ENCODE results near the gene GMPR.

Gene GMPR

GRCh38 chr6:16334671-16335070 lies 96.3 kb downstream of the GMPR start:
- 87% methylated on average over 3 of the region's 3 CpGs for WGBS
- Histone ChIP-seq H3K4me1 (ENCODE audit: insufficient read depth, low read length) (peaks cover 13% of the 10 kb centered on the region), H3K27me3 (ENCODE audit: insufficient read depth, low read length) (no peaks in the 10 kb centered on the region)

GRCh38 chr6:16335176-16335575 lies 96.8 kb downstream of the GMPR start:
- peaks cover 13% of the 10 kb centered on the region for H3K4me1 ChIP-seq (ENCODE audit: insufficient read depth, low read length)
- WGBS, result 93% methylated on average over 9 of the region's 10 CpGs
- no peaks in the 10 kb centered on the region for H3K27me3 ChIP-seq (ENCODE audit: insufficient read depth, low read length)
- no peaks in the 10 kb centered on the region for H3K9me3 ChIP-seq (ENCODE audit: insufficient read depth, low read depth, low read length)
- no peak overlapping the region for H3K27ac ChIP-seq (ENCODE audit: low read depth, low read length)
- no peak overlapping the region for H3K9ac ChIP-seq (ENCODE audit: low read depth, low read length)
- no peaks in the 10 kb centered on the region for H3K36me3 ChIP-seq (ENCODE audit: insufficient read depth, low read length)
- H3K4me3 ChIP-seq (ENCODE audit: low read length), result no peak overlapping the region

More at GRCh38 chr6:16334671-16335070, 96.3 kb downstream of the GMPR start:
- Histone ChIP-seq H3K9ac (ENCODE audit: low read depth, low read length) (no peak overlapping the region), H3K9me3 (ENCODE audit: insufficient read depth, low read depth, low read length) (no peaks in the 10 kb centered on the region), H3K27ac (ENCODE audit: low read depth, low read length) (no peak overlapping the region), H3K4me3 (ENCODE audit: low read length) (no peak overlapping the region), H3K36me3 (ENCODE audit: insufficient read depth, low read length) (no peaks in the 10 kb centered on the region)

- no peak overlapping the region for H3K9ac ChIP-seq (ENCODE audit: low read depth, low read length)
- no peaks in the 10 kb centered on the region for H3K27me3 ChIP-seq (ENCODE audit: insufficient read depth, low read length)
- 92% methylated on average over 6 of the region's 6 CpGs for WGBS
- no peaks in the 10 kb centered on the region for H3K9me3 ChIP-seq (ENCODE audit: insufficient read depth, low read depth, low read length)
- H3K4me1 ChIP-seq (ENCODE audit: insufficient read depth, low read length), result peaks cover 13% of the 10 kb centered on the region
- H3K4me3 ChIP-seq (ENCODE audit: low read length), result no peak overlapping the region
- H3K27ac ChIP-seq (ENCODE audit: low read depth, low read length), result no peak overlapping the region
- H3K36me3 ChIP-seq (ENCODE audit: insufficient read depth, low read length), result no peaks in the 10 kb centered on the region
These were observed 97.8 kb downstream of the GMPR start for GRCh38 chr6:16336056-16336818.

- 91% methylated on average over 6 of the region's 6 CpGs for WGBS
- Histone ChIP-seq H3K27ac (ENCODE audit: low read depth, low read length) (no peak overlapping the region), H3K9ac (ENCODE audit: low read depth, low read length) (no peak overlapping the region)
These were observed 98.5 kb downstream of the GMPR start for GRCh38 chr6:16336911-16337294.

GRCh38 chr6:16337295-16337975 lies 99.0 kb downstream of the GMPR start:
- Histone ChIP-seq H3K4me1 (ENCODE audit: insufficient read depth, low read length) (peaks cover 5% of the 10 kb centered on the region; the same call in 1 of the 2 replicates), H3K36me3 (ENCODE audit: insufficient read depth, low read length) (no peaks in the 10 kb centered on the region), H3K9me3 (ENCODE audit: insufficient read depth, low read depth, low read length) (no peaks in the 10 kb centered on the region), H3K27ac (ENCODE audit: low read depth, low read length) (no peak overlapping the region), H3K4me3 (ENCODE audit: low read length) (no peak overlapping the region), H3K27me3 (ENCODE audit: insufficient read depth, low read length) (no peaks in the 10 kb centered on the region), H3K9ac (ENCODE audit: low read depth, low read length) (no peak overlapping the region)
- WGBS, result 89% methylated on average over 13 of the region's 13 CpGs

More at GRCh38 chr6:16336911-16337294, 98.5 kb downstream of the GMPR start:
- H3K4me1 ChIP-seq (ENCODE audit: insufficient read depth, low read length), result peaks cover 8% of the 10 kb centered on the region; the same call in 1 of the 2 replicates
- no peaks in the 10 kb centered on the region for H3K9me3 ChIP-seq (ENCODE audit: insufficient read depth, low read depth, low read length)
- no peaks in the 10 kb centered on the region for H3K27me3 ChIP-seq (ENCODE audit: insufficient read depth, low read length)
- H3K36me3 ChIP-seq (ENCODE audit: insufficient read depth, low read length), result no peaks in the 10 kb centered on the region
- H3K4me3 ChIP-seq (ENCODE audit: low read length), result no peak overlapping the region

GRCh38 chr6:16338577-16339264 lies 100.3 kb downstream of the GMPR start:
- H3K36me3 ChIP-seq (ENCODE audit: insufficient read depth, low read length), result no peaks in the 10 kb centered on the region
- no peak overlapping the region for H3K4me3 ChIP-seq (ENCODE audit: low read length)
- no peaks in the 10 kb centered on the region for H3K27me3 ChIP-seq (ENCODE audit: insufficient read depth, low read length)
- peaks cover 4% of the 10 kb centered on the region; the same call in 1 of the 2 replicates for H3K4me1 ChIP-seq (ENCODE audit: insufficient read depth, low read length)
- H3K9me3 ChIP-seq (ENCODE audit: insufficient read depth, low read depth, low read length), result no peaks in the 10 kb centered on the region
- no peak overlapping the region for H3K27ac ChIP-seq (ENCODE audit: low read depth, low read length)
- WGBS, result 60% methylated on average over 10 of the region's 10 CpGs
- H3K9ac ChIP-seq (ENCODE audit: low read depth, low read length), result no peak overlapping the region

- WGBS, result 69% methylated on average over 3 of the region's 3 CpGs
- Histone ChIP-seq H3K9ac (ENCODE audit: low read depth, low read length) (no peak overlapping the region), H3K36me3 (ENCODE audit: insufficient read depth, low read length) (no peaks in the 10 kb centered on the region), H3K4me1 (ENCODE audit: insufficient read depth, low read length) (peaks cover 4% of the 10 kb centered on the region; the same call in 1 of the 2 replicates), H3K27me3 (ENCODE audit: insufficient read depth, low read length) (no peaks in the 10 kb centered on the region), H3K4me3 (ENCODE audit: low read length) (no peak overlapping the region), H3K9me3 (ENCODE audit: insufficient read depth, low read depth, low read length) (no peaks in the 10 kb centered on the region), H3K27ac (ENCODE audit: low read depth, low read length) (no peak overlapping the region)
These were observed 100.8 kb downstream of the GMPR start for GRCh38 chr6:16339265-16339587.

- Histone ChIP-seq H3K27me3 (ENCODE audit: insufficient read depth, low read length) (no peaks in the 10 kb centered on the region), H3K36me3 (ENCODE audit: insufficient read depth, low read length) (no peaks in the 10 kb centered on the region), H3K9ac (ENCODE audit: low read depth, low read length) (no peak overlapping the region), H3K27ac (ENCODE audit: low read depth, low read length) (no peak overlapping the region), H3K4me3 (ENCODE audit: low read length) (no peak overlapping the region), H3K4me1 (ENCODE audit: insufficient read depth, low read length) (peaks cover 16% of the 10 kb centered on the region; the same call in 1 of the 2 replicates), H3K9me3 (ENCODE audit: insufficient read depth, low read depth, low read length) (no peaks in the 10 kb centered on the region)
- WGBS, result 97% methylated on average over 8 of the region's 8 CpGs
These were observed 105.2 kb downstream of the GMPR start for GRCh38 chr6:16343593-16343992.

- Histone ChIP-seq H3K27ac (ENCODE audit: low read depth, low read length) (no peak overlapping the region; the same call in 1 of the 2 replicates), H3K36me3 (ENCODE audit: insufficient read depth, low read length) (no peaks in the 10 kb centered on the region), H3K9me3 (ENCODE audit: insufficient read depth, low read depth, low read length) (no peaks in the 10 kb centered on the region), H3K9ac (ENCODE audit: low read depth, low read length) (no peak overlapping the region), H3K4me1 (ENCODE audit: insufficient read depth, low read length) (peaks cover 16% of the 10 kb centered on the region; the same call in 1 of the 2 replicates), H3K4me3 (ENCODE audit: low read length) (no peak overlapping the region), H3K27me3 (ENCODE audit: insufficient read depth, low read length) (no peaks in the 10 kb centered on the region)
- 95% methylated on average over 6 of the region's 6 CpGs for WGBS
These were observed 106.4 kb downstream of the GMPR start for GRCh38 chr6:16344756-16345155.

All from HUES64 (cell line).